Kidney epithelial cell (primary cell): Measurements from ENCODE around the gene PLEKHA4. TPM values are rescaled to one million over a fixed set of nuclear protein-coding genes. Genes with fewer than 3 reads are reported as not detected.

ENCODE experiments used
- DNase-seq: peaks from one replicate; pipeline ENCODE4 v3.0.0-alpha.2; 2010; ENCODE audit warnings: low read depth
- H3K27me3 ChIP-seq: 2 replicates; pipeline ENCODE4 v1.6.0; 2011; ENCODE audit warnings: low read length; ENCODE audit not compliant: control insufficient read depth, insufficient read depth
- H3K36me3 ChIP-seq: 2 replicates; pipeline ENCODE4 v1.5.1; 2011; ENCODE audit warnings: low read length; ENCODE audit not compliant: control insufficient read depth, insufficient read depth
- H3K4me3 ChIP-seq: 2 replicates; pipeline ENCODE4 v1.5.1; 2011; ENCODE audit warnings: low read depth, mild to moderate bottlenecking, control low read depth, low read length
- total RNA-seq: library from RNA; depleted of rRNA; stranded (reverse); fragments of >200 nt; gene quantifications from 2 replicates; pipeline ENCODE4 v1.2.3, GENCODE V29; 2015
- TF ChIP-seq, protein P1 (sequence below): IDR thresholded peaks from 2 replicates; pipeline ENCODE4 v1.5.1; 2011; ENCODE audit warnings: mild to moderate bottlenecking, moderate library complexity, low read length, control low read depth, inconsistent platforms; ENCODE audit not compliant: insufficient read depth, poor library complexity, severe bottlenecking

The PLEKHA4 gene
- total RNA-seq, 1 donor from 2014 or later = 11.1 TPM

GRCh38 chr19:48867746-48868113 is 687 bp downstream of the PLEKHA4 start:
- no peaks in the 10 kb centered on the region for H3K27me3 ChIP-seq
- H3K36me3 ChIP-seq = peaks cover 2% of the 10 kb centered on the region
- DNase-seq = no peak
- TF ChIP-seq, protein P1, sequence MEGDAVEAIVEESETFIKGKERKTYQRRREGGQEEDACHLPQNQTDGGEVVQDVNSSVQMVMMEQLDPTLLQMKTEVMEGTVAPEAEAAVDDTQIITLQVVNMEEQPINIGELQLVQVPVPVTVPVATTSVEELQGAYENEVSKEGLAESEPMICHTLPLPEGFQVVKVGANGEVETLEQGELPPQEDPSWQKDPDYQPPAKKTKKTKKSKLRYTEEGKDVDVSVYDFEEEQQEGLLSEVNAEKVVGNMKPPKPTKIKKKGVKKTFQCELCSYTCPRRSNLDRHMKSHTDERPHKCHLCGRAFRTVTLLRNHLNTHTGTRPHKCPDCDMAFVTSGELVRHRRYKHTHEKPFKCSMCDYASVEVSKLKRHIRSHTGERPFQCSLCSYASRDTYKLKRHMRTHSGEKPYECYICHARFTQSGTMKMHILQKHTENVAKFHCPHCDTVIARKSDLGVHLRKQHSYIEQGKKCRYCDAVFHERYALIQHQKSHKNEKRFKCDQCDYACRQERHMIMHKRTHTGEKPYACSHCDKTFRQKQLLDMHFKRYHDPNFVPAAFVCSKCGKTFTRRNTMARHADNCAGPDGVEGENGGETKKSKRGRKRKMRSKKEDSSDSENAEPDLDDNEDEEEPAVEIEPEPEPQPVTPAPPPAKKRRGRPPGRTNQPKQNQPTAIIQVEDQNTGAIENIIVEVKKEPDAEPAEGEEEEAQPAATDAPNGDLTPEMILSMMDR = no peak
- H3K4me3 ChIP-seq = peak overlapping the region; percentile 43

- Histone ChIP-seq H3K4me3 (peak overlapping the region; percentile 43), H3K27me3 (no peaks in the 10 kb centered on the region), H3K36me3 (peaks cover 2% of the 10 kb centered on the region)
- TF ChIP-seq, protein P1 = no peak
- DNase-seq = no peak
These were observed 1.2 kb downstream of the PLEKHA4 start for GRCh38 chr19:48867123-48867745.

DNA sequence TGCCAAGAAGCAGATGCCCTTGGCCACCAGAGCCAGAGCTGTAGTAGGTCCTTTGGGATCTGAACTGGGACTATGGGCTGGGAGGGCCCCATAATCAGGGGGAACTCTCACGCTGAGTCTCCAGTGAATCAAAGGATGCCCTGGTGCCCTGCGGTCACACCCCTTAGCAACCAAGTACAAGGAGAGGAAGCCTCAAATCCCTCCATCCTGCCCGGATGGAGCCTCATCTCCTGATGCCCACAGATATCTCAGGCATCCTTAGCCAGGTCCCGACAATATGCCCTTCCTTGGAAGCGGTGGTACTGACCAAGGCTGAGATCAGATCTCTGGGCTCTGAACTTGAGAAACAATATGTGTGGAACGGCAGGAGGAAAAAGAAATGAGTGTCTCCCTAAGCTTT is 1.7 kb downstream of the PLEKHA4 start:
- DNase-seq = no peak
- Histone ChIP-seq H3K36me3 (peaks cover 2% of the 10 kb centered on the region), H3K4me3 (no peak overlapping the region), H3K27me3 (no peaks in the 10 kb centered on the region)
- TF ChIP-seq, protein P1 = no peak

- TF ChIP-seq, protein P1 = no peak
- Histone ChIP-seq H3K4me3 (no peak overlapping the region), H3K27me3 (no peaks in the 10 kb centered on the region), H3K36me3 (peaks cover 4% of the 10 kb centered on the region)
- DNase-seq = no peak
These were observed 5.6 kb downstream of the PLEKHA4 start for GRCh38 chr19:48862827-48863226.

GRCh38 chr19:48861313-48861712 is 7.1 kb downstream of the PLEKHA4 start:
- TF ChIP-seq, protein P1 = no peak
- DNase-seq = no peak
- Histone ChIP-seq H3K4me3 (no peak overlapping the region), H3K27me3 (no peaks in the 10 kb centered on the region), H3K36me3 (peaks cover 4% of the 10 kb centered on the region)
